Motor neuron (in vitro differentiated cells): ENCODE measurements around the gene IFIT3. TPM values are rescaled to one million over a fixed set of nuclear protein-coding genes. Genes with fewer than 3 reads are reported as not detected.
"Not testable (repeated sequence)": the region's sequence is repeated elsewhere in the genome, so short reads cannot be mapped to it uniquely, and the experiment has no call there.

Experiments
- ATAC-seq, 8 experiments: fragments of 200-7000 bp; cut with Tn5 transposase; replicated peaks in 6 of 8; 2 replicates each; pipeline ENCODE4 v1.8.0; 2021; ENCODE audit warnings: mild to moderate bottlenecking in 8 of 8, moderate library complexity in 8 of 8
- H3K27ac ChIP-seq, 2 donors: fragments of 250-450 bp; sonication (Bioruptor Pico); 2 replicates each; pipeline ENCODE4 v1.9.0; 2021; ENCODE audit warnings: antibody characterized with exemption in 2 of 2, mild to moderate bottlenecking in 2 of 2, moderate library complexity in 1 of 2
- H3K4me1 ChIP-seq, 2 donors: fragments of 250-450 bp; sonication (Bioruptor Pico); replicated peaks in 1 of 2; 2 replicates each; pipeline ENCODE4 v1.6.1; 2021; ENCODE audit warnings: antibody characterized with exemption in 2 of 2, mild to moderate bottlenecking in 2 of 2, moderate library complexity in 1 of 2
- H3K4me3 ChIP-seq, 5 donors: fragments of 250-450 bp; sonication (Bioruptor Pico); 2 replicates each; pipeline ENCODE4 v1.9.0; 2021; ENCODE audit warnings: antibody characterized with exemption in 5 of 5, mild to moderate bottlenecking in 5 of 5, moderate library complexity in 4 of 5
- WGBS, 10 experiments: fragments of 450-650 bp; shearing (Covaris generic); methylation state at CpG; one replicate each; pipeline ENCODE4 v1.0.0; 2022; 5-methylcytosine and 5-hydroxymethylcytosine counted together
- in situ Hi-C, 9 experiments: fragments of 400-800 bp; cut with MboI; loops; one replicate each; pipeline ENCODE4 v1.15.0; 2021; ENCODE audit warnings: low sequenced_read_pairs in 9 of 9, low pct_unique_long_range_greater_than_20kb in 2 of 9; ENCODE audit not compliant: unreplicated experiment in 9 of 9
- total RNA-seq, 8 experiments: library from RNA; unstranded; fragments of 300-600 nt; gene quantifications; 2 replicates each; pipeline versions ENCODE4 v1.2.3 to v1.2.4, GENCODE V29; 2022

IFIT3 gene
- total RNA-seq, 8 experiments from 2014 or later, result 0.65 to 240 (median 15.1) TPM

- in situ Hi-C loops, result no loop called here
- no peak overlapping the region for H3K4me3 ChIP-seq
- peaks cover 3 to 12% of the 10 kb centered on the region in 2 donors for H3K4me1 ChIP-seq
- no peak for ATAC-seq
- 81 to 100% (median 93%) methylated on average over 1 to 12 of the region's 13 CpGs for WGBS, 10 experiments
- H3K27ac ChIP-seq, result no peak overlapping the region
Observed at GRCh38 chr10:89306434-89307268, 21.1 kb upstream of the IFIT3 start.

GRCh38 chr10:89307269-89307577 is 20.6 kb upstream of the IFIT3 start:
- Histone ChIP-seq H3K4me1 (peaks cover 3 to 7% of the 10 kb centered on the region in 2 donors), H3K27ac (no peak overlapping the region), H3K4me3 (no peak overlapping the region)
- in situ Hi-C loops, result no loop called here
- ATAC-seq, result no peak

GRCh38 chr10:89308266-89308665 is 19.5 kb upstream of the IFIT3 start:
- no peak for ATAC-seq
- WGBS, 10 experiments, result 73 to 100% (median 87%) methylated on average over 2 to 6 of the region's 6 CpGs; no CpG with 5 or more reads in 1 of the 10 experiments
- peaks cover 3 to 5% of the 10 kb centered on the region in 2 donors for H3K4me1 ChIP-seq
- no peak overlapping the region for H3K27ac ChIP-seq
- no peak overlapping the region for H3K4me3 ChIP-seq
- in situ Hi-C loops, result no loop called here

GRCh38 chr10:89308736-89309135 is 19.1 kb upstream of the IFIT3 start:
- Histone ChIP-seq H3K27ac (no peak overlapping the region), H3K4me1 (peaks cover 3 to 5% of the 10 kb centered on the region in 2 donors), H3K4me3 (no peak overlapping the region)
- in situ Hi-C loops, result no loop called here
- WGBS, 10 experiments, result 63 to 95% (median 89%) methylated on average over 2 to 4 of the region's 4 CpGs; no CpG with 5 or more reads in 1 of the 10 experiments
- ATAC-seq, result no peak

GRCh38 chr10:89309156-89310055 is 18.4 kb upstream of the IFIT3 start:
- H3K4me1 ChIP-seq, result peaks cover 3 to 7% of the 10 kb centered on the region in 2 donors
- H3K4me3 ChIP-seq, result no peak overlapping the region
- ATAC-seq, result no peak
- WGBS, 10 experiments, result 67 to 100% (median 94%) methylated on average over 1 to 7 of the region's 7 CpGs; no CpG with 5 or more reads in 1 of the 10 experiments
- in situ Hi-C loops, result no loop called here
- H3K27ac ChIP-seq, result no peak overlapping the region

- Histone ChIP-seq H3K4me3 (no peak overlapping the region), H3K4me1 (peaks cover 6 to 11% of the 10 kb centered on the region in 2 donors), H3K27ac (no peak overlapping the region)
- 80 to 100% (median 88%) methylated on average over 1 to 2 of the region's 2 CpGs; no CpG with 5 or more reads in 3 of the 10 experiments for WGBS, 10 experiments
- no peak for ATAC-seq
- in situ Hi-C loops, result no loop called here
Observed at GRCh38 chr10:89310056-89310893, 17.5 kb upstream of the IFIT3 start.

GRCh38 chr10:89312973-89313372 is 14.8 kb upstream of the IFIT3 start:
- Histone ChIP-seq H3K27ac (no peak overlapping the region), H3K4me1 (peaks cover 3 to 7% of the 10 kb centered on the region in 2 donors), H3K4me3 (no peak overlapping the region)
- in situ Hi-C loops, result no loop called here
- ATAC-seq, result no peak
- 20 to 100% (median 85%) methylated on average over 1 of the region's 1 CpG; no CpG with 5 or more reads in 4 of the 10 experiments for WGBS, 10 experiments

- Histone ChIP-seq H3K27ac (no peak overlapping the region), H3K4me3 (no peak overlapping the region), H3K4me1 (peaks cover 3 to 7% of the 10 kb centered on the region in 2 donors)
- ATAC-seq, result peak in 3 of 8 experiments; percentile 24 to 61 (median 49)
- in situ Hi-C loops, result no loop called here
Observed at GRCh38 chr10:89314676-89315075, 13.1 kb upstream of the IFIT3 start.

- H3K4me3 ChIP-seq, H3K4me1 ChIP-seq, in situ Hi-C loops, ATAC-seq, H3K27ac ChIP-seq: not testable (repeated sequence)
- 80 to 100% methylated on average over 1 to 2 of the region's 4 CpGs; no CpG with 5 or more reads in 8 of the 10 experiments for WGBS, 10 experiments
Observed at GRCh38 chr10:89318047-89318446, 9.8 kb upstream of the IFIT3 start.

- H3K4me3 ChIP-seq, H3K27ac ChIP-seq, in situ Hi-C loops, ATAC-seq: not testable (repeated sequence)
- peaks cover 8 to 12% of the 10 kb centered on the region in 2 donors for H3K4me1 ChIP-seq
Observed at GRCh38 chr10:89325081-89325480, 2.7 kb upstream of the IFIT3 start.

- H3K4me3 ChIP-seq, in situ Hi-C loops, ATAC-seq, H3K27ac ChIP-seq: not testable (repeated sequence)
- peaks cover 8 to 12% of the 10 kb centered on the region in 2 donors for H3K4me1 ChIP-seq
- WGBS, 10 experiments, result 0 to 100% (median 75%) methylated on average over 1 to 2 of the region's 2 CpGs; no CpG with 5 or more reads in 1 of the 10 experiments
Observed at GRCh38 chr10:89325856-89326255, 1.9 kb upstream of the IFIT3 start.

GRCh38 chr10:89329151-89329550 is 1.4 kb downstream of the IFIT3 start:
- WGBS, 10 experiments, result 92 to 100% (median 100%) methylated on average over 1 to 2 of the region's 2 CpGs; no CpG with 5 or more reads in 7 of the 10 experiments
- H3K4me1 ChIP-seq, result peaks cover 12 to 21% of the 10 kb centered on the region in 2 donors
- no peak overlapping the region for H3K27ac ChIP-seq
- H3K4me3 ChIP-seq, result no peak overlapping the region
- no peak for ATAC-seq
- in situ Hi-C loops, result no loop called here
